Skeletal muscle satellite cell (primary cell): ENCODE measurements around the gene PUS10.
"Not testable (repeated sequence)": the region's sequence is repeated elsewhere in the genome, so short reads cannot be mapped to it uniquely, and the experiment has no call there.

ENCODE experiments used
- H3K27me3 ChIP-seq: 2 replicates; pipeline ENCODE4 v1.7.0; 2013; ENCODE audit warnings: low read length; ENCODE audit not compliant: control insufficient read depth, insufficient read depth
- H3K36me3 ChIP-seq: 2 replicates; pipeline ENCODE4 v1.7.0; 2013; ENCODE audit warnings: mild to moderate bottlenecking, control low read depth, low read length; ENCODE audit not compliant: insufficient read depth
- H3K4me1 ChIP-seq: 2 replicates; pipeline ENCODE4 v1.7.0; 2013; ENCODE audit warnings: low read length; ENCODE audit not compliant: control insufficient read depth, insufficient read depth
- H3K4me2 ChIP-seq: 2 replicates; pipeline ENCODE4 v1.7.0; 2013; ENCODE audit warnings: mild to moderate bottlenecking, low read length
- H3K4me3 ChIP-seq: 2 replicates; pipeline ENCODE4 v1.7.0; 2013; ENCODE audit warnings: low read length
- H3K9ac ChIP-seq: 2 replicates; pipeline ENCODE4 v1.7.0; 2013; ENCODE audit warnings: mild to moderate bottlenecking, low read depth, low read length, moderate library complexity
- H3K9me3 ChIP-seq: replicated peaks from 2 replicates; pipeline ENCODE4 v1.7.0; 2013; ENCODE audit warnings: mild to moderate bottlenecking, control low read depth, low read length

PUS10 gene

GRCh38 chr2:60948161-60948560 lies 69.9 kb downstream of the PUS10 start:
- no peak overlapping the region for H3K4me3 ChIP-seq
- no peak overlapping the region for H3K4me2 ChIP-seq
- no peaks in the 10 kb centered on the region for H3K36me3 ChIP-seq
- H3K4me1 ChIP-seq = peaks cover 14% of the 10 kb centered on the region
- no peaks in the 10 kb centered on the region for H3K27me3 ChIP-seq
- H3K9me3 ChIP-seq = no peaks in the 10 kb centered on the region
- H3K9ac ChIP-seq = no peak overlapping the region

GRCh38 chr2:60947056-60947455 lies 71.0 kb downstream of the PUS10 start:
- peaks cover 14% of the 10 kb centered on the region for H3K4me1 ChIP-seq
- no peak overlapping the region for H3K9ac ChIP-seq
- H3K36me3 ChIP-seq = no peaks in the 10 kb centered on the region
- no peak overlapping the region for H3K4me3 ChIP-seq
- H3K9me3 ChIP-seq = no peaks in the 10 kb centered on the region
- no peaks in the 10 kb centered on the region for H3K27me3 ChIP-seq
- no peak overlapping the region for H3K4me2 ChIP-seq

GRCh38 chr2:60945341-60945740 lies 72.7 kb downstream of the PUS10 start:
- Histone ChIP-seq H3K9ac (no peak overlapping the region), H3K9me3 (no peaks in the 10 kb centered on the region), H3K4me3 (no peak overlapping the region), H3K36me3 (no peaks in the 10 kb centered on the region), H3K4me2 (no peak overlapping the region), H3K4me1 (peaks cover 14% of the 10 kb centered on the region), H3K27me3 (no peaks in the 10 kb centered on the region)

GRCh38 chr2:60939622-60940021 lies 78.4 kb downstream of the PUS10 start:
- Histone ChIP-seq H3K9ac (no peak overlapping the region), H3K4me3 (no peak overlapping the region), H3K36me3 (peaks cover 6% of the 10 kb centered on the region), H3K4me1 (no peaks in the 10 kb centered on the region), H3K4me2 (no peak overlapping the region), H3K9me3 (no peaks in the 10 kb centered on the region), H3K27me3 (no peaks in the 10 kb centered on the region)

- Histone ChIP-seq H3K9ac (no peak overlapping the region), H3K4me2 (no peak overlapping the region), H3K9me3 (no peaks in the 10 kb centered on the region), H3K27me3 (no peaks in the 10 kb centered on the region), H3K36me3 (peaks cover 6% of the 10 kb centered on the region), H3K4me1 (no peaks in the 10 kb centered on the region), H3K4me3 (no peak overlapping the region)
Observed at GRCh38 chr2:60938301-60938700, 79.8 kb downstream of the PUS10 start.

GRCh38 chr2:60936757-60937156 lies 81.3 kb downstream of the PUS10 start:
- no peaks in the 10 kb centered on the region for H3K4me1 ChIP-seq
- no peaks in the 10 kb centered on the region for H3K27me3 ChIP-seq
- H3K36me3 ChIP-seq = peaks cover 6% of the 10 kb centered on the region
- no peak overlapping the region for H3K9ac ChIP-seq
- no peaks in the 10 kb centered on the region for H3K9me3 ChIP-seq
- H3K4me2 ChIP-seq = no peak overlapping the region
- no peak overlapping the region for H3K4me3 ChIP-seq

- no peaks in the 10 kb centered on the region for H3K9me3 ChIP-seq
- no peaks in the 10 kb centered on the region for H3K4me1 ChIP-seq
- H3K4me3 ChIP-seq = no peak overlapping the region
- no peaks in the 10 kb centered on the region for H3K27me3 ChIP-seq
- no peak overlapping the region for H3K4me2 ChIP-seq
- H3K36me3 ChIP-seq = peaks cover 6% of the 10 kb centered on the region
- no peak overlapping the region for H3K9ac ChIP-seq
Observed at GRCh38 chr2:60934165-60934722, 83.8 kb downstream of the PUS10 start.

GRCh38 chr2:60932954-60933353 lies 85.1 kb downstream of the PUS10 start:
- Histone ChIP-seq H3K4me2 (no peak overlapping the region), H3K27me3 (no peaks in the 10 kb centered on the region), H3K4me3 (no peak overlapping the region), H3K36me3 (peaks cover 6% of the 10 kb centered on the region), H3K9me3 (no peaks in the 10 kb centered on the region), H3K4me1 (no peaks in the 10 kb centered on the region), H3K9ac (no peak overlapping the region)

GRCh38 chr2:60932061-60932460 lies 86.0 kb downstream of the PUS10 start:
- H3K36me3 ChIP-seq, H3K9ac ChIP-seq, H3K4me2 ChIP-seq, H3K4me1 ChIP-seq, H3K27me3 ChIP-seq, H3K9me3 ChIP-seq, H3K4me3 ChIP-seq: not testable (repeated sequence)

GRCh38 chr2:60926741-60927552 lies 91.1 kb downstream of the PUS10 start:
- Histone ChIP-seq H3K9ac (no peak overlapping the region), H3K4me1 (no peaks in the 10 kb centered on the region), H3K9me3 (no peaks in the 10 kb centered on the region), H3K36me3 (peaks cover 10% of the 10 kb centered on the region), H3K27me3 (no peaks in the 10 kb centered on the region), H3K4me3 (no peak overlapping the region), H3K4me2 (no peak overlapping the region)

- H3K36me3 ChIP-seq = peaks cover 10% of the 10 kb centered on the region
- H3K9ac ChIP-seq = no peak overlapping the region
- no peaks in the 10 kb centered on the region for H3K9me3 ChIP-seq
- no peak overlapping the region for H3K4me3 ChIP-seq
- H3K4me2 ChIP-seq = no peak overlapping the region
- no peaks in the 10 kb centered on the region for H3K4me1 ChIP-seq
- no peaks in the 10 kb centered on the region for H3K27me3 ChIP-seq
Observed at GRCh38 chr2:60925994-60926740, 91.9 kb downstream of the PUS10 start.
